H1 (cell line): ENCODE data around the gene PLXDC2. TPM values are rescaled to one million over a fixed set of nuclear protein-coding genes. Genes with fewer than 3 reads are reported as not detected.

ENCODE experiments used
- CHD1 ChIP-seq: IDR thresholded peaks from 2 replicates; pipeline ENCODE4 v1.6.1; 2012; ENCODE audit warnings: low read depth, low read length, improper control_type of control experiment
- CHD2 ChIP-seq: IDR thresholded peaks from 2 replicates; pipeline ENCODE4 v1.6.1; 2012; ENCODE audit warnings: low read length, improper control_type of control experiment
- SP2 ChIP-seq: IDR thresholded peaks from 2 replicates; pipeline ENCODE4 v1.6.1; 2012; ENCODE audit warnings: mild to moderate bottlenecking, low read length, inconsistent platforms
- polyA plus RNA-seq, 7 experiments: library from polyadenylated mRNA; depleted of rRNA in 3 of 7; stranded (reverse) in 5 of 7; unstranded in 2 of 7; fragments of >200 nt in 5 of 7; fragments of 200-250 nt in 2 of 7; gene quantifications; 1 replicate in 5 of 7; 2 replicates in 1 of 7; 4 replicates in 1 of 7; pipeline versions ENCODE4 v1.2.1 to v1.2.3, GENCODE V29; 2011 to 2013; ENCODE audit warnings: missing spikeins in 2 of 7, mixed read lengths in 2 of 7
- total RNA-seq: library from RNA; stranded (reverse); fragmentation: NEBNext Ultra II Directional; extraction: Animal tissue kit (Norgen Biotek cat#: 25700); gene quantifications from 2 replicates; pipeline ENCODE4 v1.2.1, GENCODE V29; 2021
- TF ChIP-seq, protein P1 (sequence below): fragments of 300-600 bp; sonication (generic); IDR thresholded peaks from 2 replicates; pipeline ENCODE4 v1.7.1; 2012; ENCODE audit warnings: low read length, moderate library complexity, mild to moderate bottlenecking, inconsistent platforms; ENCODE audit not compliant: insufficient replicate concordance

The PLXDC2 gene
- total and polyA plus RNA-seq, 2 of the 8 experiments (the other 6 are each of a cell fraction or from before 2014, with no cell fraction given) = 23.0 to 40.5 TPM

DNA sequence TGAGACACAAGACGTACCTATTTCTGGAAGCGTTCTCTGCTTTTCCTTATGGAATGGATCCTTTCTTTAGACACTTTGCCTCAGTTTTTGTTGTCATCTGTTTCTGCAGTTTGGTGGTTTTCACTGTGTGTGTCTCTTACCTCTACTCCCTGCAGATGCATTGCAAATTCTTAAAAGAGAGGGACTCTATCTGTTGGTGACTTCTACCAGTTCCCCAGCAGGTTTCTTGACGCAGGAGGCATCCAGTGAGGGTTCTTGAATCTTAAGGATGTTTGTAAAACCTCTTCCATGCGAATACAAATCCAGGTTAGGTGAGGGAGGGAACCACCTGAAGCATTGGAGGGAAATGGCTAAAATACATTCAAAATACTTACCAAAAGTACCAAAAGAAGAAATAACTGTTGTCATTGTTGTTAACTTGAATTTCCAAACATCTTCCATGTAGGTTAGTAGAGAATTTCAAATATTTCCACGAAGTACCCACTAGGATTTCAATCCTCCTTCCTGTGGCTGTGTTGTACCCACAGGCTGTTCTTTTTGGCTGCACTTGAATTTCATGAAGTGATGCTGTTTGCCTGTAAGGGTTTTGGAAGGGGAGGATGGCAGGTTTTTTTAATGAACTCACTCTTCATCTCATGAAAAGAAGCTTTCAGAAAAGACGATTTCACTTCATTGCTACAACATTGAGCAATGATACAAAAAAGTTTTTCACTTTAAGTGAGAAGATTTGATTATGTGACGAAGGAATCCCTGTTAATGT lies 32.2 kb downstream of the PLXDC2 start (continued):
- TF ChIP-seq, protein P1, sequence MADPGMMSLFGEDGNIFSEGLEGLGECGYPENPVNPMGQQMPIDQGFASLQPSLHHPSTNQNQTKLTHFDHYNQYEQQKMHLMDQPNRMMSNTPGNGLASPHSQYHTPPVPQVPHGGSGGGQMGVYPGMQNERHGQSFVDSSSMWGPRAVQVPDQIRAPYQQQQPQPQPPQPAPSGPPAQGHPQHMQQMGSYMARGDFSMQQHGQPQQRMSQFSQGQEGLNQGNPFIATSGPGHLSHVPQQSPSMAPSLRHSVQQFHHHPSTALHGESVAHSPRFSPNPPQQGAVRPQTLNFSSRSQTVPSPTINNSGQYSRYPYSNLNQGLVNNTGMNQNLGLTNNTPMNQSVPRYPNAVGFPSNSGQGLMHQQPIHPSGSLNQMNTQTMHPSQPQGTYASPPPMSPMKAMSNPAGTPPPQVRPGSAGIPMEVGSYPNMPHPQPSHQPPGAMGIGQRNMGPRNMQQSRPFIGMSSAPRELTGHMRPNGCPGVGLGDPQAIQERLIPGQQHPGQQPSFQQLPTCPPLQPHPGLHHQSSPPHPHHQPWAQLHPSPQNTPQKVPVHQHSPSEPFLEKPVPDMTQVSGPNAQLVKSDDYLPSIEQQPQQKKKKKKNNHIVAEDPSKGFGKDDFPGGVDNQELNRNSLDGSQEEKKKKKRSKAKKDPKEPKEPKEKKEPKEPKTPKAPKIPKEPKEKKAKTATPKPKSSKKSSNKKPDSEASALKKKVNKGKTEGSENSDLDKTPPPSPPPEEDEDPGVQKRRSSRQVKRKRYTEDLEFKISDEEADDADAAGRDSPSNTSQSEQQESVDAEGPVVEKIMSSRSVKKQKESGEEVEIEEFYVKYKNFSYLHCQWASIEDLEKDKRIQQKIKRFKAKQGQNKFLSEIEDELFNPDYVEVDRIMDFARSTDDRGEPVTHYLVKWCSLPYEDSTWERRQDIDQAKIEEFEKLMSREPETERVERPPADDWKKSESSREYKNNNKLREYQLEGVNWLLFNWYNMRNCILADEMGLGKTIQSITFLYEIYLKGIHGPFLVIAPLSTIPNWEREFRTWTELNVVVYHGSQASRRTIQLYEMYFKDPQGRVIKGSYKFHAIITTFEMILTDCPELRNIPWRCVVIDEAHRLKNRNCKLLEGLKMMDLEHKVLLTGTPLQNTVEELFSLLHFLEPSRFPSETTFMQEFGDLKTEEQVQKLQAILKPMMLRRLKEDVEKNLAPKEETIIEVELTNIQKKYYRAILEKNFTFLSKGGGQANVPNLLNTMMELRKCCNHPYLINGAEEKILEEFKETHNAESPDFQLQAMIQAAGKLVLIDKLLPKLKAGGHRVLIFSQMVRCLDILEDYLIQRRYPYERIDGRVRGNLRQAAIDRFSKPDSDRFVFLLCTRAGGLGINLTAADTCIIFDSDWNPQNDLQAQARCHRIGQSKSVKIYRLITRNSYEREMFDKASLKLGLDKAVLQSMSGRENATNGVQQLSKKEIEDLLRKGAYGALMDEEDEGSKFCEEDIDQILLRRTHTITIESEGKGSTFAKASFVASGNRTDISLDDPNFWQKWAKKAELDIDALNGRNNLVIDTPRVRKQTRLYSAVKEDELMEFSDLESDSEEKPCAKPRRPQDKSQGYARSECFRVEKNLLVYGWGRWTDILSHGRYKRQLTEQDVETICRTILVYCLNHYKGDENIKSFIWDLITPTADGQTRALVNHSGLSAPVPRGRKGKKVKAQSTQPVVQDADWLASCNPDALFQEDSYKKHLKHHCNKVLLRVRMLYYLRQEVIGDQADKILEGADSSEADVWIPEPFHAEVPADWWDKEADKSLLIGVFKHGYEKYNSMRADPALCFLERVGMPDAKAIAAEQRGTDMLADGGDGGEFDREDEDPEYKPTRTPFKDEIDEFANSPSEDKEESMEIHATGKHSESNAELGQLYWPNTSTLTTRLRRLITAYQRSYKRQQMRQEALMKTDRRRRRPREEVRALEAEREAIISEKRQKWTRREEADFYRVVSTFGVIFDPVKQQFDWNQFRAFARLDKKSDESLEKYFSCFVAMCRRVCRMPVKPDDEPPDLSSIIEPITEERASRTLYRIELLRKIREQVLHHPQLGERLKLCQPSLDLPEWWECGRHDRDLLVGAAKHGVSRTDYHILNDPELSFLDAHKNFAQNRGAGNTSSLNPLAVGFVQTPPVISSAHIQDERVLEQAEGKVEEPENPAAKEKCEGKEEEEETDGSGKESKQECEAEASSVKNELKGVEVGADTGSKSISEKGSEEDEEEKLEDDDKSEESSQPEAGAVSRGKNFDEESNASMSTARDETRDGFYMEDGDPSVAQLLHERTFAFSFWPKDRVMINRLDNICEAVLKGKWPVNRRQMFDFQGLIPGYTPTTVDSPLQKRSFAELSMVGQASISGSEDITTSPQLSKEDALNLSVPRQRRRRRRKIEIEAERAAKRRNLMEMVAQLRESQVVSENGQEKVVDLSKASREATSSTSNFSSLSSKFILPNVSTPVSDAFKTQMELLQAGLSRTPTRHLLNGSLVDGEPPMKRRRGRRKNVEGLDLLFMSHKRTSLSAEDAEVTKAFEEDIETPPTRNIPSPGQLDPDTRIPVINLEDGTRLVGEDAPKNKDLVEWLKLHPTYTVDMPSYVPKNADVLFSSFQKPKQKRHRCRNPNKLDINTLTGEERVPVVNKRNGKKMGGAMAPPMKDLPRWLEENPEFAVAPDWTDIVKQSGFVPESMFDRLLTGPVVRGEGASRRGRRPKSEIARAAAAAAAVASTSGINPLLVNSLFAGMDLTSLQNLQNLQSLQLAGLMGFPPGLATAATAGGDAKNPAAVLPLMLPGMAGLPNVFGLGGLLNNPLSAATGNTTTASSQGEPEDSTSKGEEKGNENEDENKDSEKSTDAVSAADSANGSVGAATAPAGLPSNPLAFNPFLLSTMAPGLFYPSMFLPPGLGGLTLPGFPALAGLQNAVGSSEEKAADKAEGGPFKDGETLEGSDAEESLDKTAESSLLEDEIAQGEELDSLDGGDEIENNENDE = no peak
- TF ChIP-seq SP2 (no peak), CHD2 (no peak), CHD1 (no peak)
